ENCODE data around the gene MED27.
"Not testable (repeated sequence)": the region's sequence is repeated elsewhere in the genome, so short reads cannot be mapped to it uniquely, and the experiment has no call there.

Gene MED27

DNA sequence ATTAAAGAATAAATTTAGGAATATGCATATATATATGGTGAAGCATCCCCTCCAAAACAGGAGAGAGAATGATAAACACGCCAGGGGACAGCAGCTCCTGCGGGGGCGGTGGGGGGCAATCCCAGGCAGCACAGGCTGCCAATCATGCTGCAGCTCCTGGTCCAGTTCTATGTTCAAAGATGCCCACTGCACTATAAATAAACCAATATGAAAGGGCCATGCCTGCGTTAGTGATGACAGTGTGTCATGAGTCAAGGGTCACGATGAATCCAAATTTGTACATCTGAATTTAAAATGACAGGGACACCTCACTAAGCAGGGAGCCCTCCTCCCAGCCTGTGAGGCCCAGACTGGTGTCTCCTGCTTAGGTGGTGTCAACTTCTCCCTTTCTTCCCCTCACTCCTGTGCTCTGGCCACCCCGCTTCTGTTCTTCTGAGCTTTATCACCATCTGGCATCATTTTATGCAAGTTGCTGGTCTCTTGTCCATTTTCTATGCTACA lies 153.9 kb downstream of the MED27 start:
- no peak for DNase-seq (ENCODE audit: low read depth in 2 of 2)

DNA sequence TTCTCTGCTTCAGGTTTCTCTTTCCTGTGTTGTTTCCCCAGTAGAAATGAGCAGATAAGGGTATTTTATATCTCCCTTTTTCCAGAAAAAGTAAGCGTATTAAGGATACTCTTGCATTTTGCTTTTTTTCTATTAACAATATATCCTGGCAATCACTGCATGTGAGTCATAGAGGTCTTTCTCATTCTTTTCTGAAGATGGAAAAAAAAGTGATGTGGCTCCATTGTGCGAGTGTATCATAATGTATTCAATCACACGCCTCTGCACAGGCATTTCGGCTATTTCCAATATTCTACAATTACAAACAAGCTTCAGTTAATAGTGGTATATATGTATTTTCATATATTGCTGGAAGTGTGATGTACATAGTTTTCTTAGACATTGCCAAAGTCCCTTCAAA lies 155.9 kb downstream of the MED27 start:
- DNase-seq (ENCODE audit: low read depth in 2 of 2), result no peak

DNA sequence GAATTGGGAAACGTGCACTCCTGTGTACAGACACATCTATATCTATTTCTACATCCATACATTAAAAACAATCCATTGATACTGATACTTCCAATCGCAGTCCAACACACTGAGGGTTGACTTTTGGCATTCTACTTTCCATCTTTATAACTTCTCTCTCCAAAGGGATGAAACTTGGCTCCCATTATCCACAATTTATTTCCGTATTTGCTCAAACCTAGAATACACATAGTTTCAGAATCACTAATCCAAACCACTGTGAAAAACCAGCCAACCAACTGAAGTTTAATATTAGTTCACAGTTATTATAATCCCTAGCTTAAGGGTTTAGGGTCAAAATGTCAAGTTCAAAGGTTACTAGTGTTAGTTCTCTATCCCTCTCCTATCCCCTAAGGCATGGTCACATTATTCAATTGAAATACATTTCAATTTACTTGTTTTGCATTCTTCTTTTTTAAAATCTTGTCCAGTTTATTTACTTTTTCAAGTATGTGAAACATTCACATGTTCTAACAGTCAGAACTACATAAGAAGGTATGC lies 156.5 kb downstream of the MED27 start:
- DNase-seq (ENCODE audit: low read depth in 2 of 2), result no peak

DNA sequence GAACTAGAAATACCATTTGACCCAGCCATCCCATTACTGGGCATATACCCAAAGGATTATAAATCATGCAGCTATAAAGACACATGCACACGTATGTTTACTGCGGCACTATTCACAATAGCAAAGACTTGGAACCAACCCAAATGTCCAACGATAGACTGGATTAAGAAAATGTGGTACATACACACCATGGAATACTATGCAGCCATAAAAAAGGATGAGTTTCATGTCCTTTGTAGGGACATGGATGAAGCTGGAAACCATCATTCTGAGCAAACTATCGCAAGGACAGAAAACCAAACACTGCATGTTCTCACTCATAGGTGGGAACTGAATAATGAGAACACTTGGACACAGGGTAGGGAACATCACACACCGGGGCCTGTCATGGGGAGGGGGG lies 158.0 kb downstream of the MED27 start:
- DNase-seq (ENCODE audit: low read depth in 2 of 2), result not testable (repeated sequence)

DNA sequence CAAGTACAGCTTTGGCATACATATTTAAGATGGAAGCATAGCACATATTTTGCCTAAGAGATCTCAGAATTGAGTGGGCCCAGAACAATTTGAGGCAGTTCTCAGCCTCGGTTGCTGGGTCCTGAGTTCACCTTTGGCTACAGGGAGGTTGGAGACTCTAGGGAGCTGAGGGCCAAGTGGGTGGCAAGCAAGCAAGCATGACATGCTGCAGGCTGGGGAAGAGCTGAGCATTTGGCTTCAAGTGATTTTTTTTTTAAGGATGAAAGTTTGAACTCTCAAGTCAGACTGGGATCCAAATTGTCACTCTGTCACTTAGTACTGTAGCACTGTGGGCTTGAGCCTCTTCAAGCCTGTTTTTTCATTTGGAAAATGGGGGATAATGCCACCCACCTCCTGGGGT lies 160.5 kb downstream of the MED27 start:
- DNase-seq (ENCODE audit: low read depth in 2 of 2), result no peak

DNA sequence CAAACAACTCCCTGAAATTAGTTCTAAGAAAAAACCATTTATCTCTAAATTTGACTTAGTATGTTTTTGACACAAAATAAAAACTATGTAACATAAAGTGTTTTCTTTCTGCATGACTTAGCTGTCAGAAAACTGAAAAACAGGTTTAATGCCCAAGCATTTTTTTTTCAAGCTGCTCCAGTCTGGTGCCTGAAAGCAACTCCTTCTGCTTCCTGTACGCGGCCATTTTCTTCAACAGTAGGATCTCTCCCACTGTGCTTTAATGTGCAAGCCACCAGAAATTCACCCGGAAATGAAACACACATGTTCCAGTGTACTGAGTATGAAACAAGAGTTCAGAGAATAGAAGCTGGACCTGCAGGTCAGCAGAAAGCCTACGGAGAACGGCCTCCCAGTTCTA lies 161.2 kb downstream of the MED27 start:
- no peak for DNase-seq (ENCODE audit: low read depth in 2 of 2)

DNA sequence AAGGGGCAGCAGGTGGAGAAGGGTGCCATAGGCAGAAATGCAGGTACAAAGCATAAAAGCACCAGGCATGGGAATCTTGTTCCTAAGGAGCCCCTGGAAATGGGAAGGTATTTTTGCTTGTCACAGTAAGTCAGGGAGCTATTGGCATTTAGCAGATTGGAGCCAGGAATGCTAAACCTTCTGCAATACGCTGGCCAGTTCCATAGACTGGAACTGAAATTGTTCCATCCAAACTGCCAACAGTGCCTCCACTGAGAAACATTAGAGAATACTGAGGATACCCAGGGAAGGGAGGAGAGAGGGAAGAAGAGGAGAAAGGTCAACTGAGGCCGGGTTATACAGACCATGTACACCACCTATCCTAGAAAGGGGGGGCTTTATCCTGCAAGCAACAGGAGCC lies 162.7 kb downstream of the MED27 start:
- no peak for DNase-seq (ENCODE audit: low read depth in 2 of 2)

DNA sequence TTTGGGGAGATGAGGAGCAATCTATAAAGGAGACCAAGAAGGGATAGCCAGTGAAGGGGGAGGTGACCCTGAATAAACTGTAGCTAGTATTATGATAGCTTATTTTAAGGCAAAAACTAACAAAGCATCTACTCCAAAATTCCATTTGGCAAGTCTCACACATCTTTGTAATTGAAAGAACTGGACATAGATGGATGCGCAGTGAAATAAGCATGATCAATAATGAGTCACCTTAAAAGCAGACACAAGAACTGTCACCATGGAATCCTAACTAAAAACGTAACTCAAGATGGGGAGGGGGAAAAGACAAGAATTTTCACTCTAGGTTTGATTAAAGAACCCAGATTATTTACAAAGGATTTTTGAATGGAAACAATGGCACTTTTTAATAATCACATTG lies 164.5 kb downstream of the MED27 start:
- no peak for DNase-seq (ENCODE audit: low read depth in 2 of 2)

DNA sequence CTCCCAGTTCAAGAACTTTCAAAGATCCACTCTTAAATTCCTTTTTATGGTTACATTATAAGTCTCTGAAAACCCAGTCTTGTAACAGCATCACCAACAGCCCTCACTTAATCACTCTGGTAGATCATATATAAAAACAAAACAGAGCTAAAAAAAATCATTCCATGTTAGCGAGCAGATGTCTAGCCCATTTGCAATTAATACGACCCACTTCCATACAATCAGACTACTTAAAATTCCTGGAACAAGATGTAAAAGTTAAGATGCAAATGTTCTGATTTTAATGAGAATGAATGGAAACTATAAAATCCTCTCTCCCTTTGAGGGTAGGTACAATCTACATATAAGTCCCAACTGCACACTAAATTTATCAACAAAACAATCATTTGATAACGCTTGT lies 167.0 kb downstream of the MED27 start:
- DNase-seq (ENCODE audit: low read depth in 2 of 2), result no peak

DNA sequence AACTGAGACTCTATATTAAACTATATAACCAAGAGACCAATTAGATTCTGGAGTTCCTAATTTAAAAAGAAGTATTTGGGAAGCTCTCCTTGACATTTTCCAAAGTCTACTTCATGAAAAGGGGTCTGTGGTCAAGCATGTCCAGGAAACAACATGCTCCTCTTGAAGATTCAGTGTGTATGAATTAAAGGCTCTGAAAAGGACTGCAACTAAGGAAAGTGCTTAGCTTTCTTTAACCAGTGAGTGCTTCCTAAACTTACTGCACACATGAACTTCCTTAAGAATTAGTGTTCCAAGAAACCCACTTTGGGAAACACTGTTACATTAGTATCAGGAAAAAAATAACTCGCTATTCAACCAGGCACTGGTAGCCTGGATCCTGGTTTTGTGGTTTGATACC lies 167.6 kb downstream of the MED27 start:
- no peak for DNase-seq (ENCODE audit: low read depth in 2 of 2)

DNA sequence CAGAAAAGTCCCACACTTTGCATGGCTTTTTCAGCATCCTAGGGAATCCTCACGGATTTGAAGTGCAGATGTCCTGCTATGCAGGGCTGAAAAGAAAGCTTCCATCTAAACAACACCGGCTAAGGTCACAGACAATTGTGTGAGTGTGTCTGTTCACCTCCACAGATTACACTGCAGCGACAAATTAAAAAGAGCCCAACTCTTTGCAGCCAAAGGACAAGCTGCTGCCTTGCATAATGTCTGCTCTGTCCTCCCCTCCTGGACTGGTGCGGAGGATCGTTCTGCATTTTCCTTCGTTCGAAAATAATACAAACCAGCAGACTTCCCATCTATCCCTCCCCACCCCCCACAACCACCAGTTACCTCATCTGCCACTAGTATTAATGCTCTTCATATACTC lies 169.1 kb downstream of the MED27 start:
- no peak for DNase-seq (ENCODE audit: low read depth in 2 of 2)

DNA sequence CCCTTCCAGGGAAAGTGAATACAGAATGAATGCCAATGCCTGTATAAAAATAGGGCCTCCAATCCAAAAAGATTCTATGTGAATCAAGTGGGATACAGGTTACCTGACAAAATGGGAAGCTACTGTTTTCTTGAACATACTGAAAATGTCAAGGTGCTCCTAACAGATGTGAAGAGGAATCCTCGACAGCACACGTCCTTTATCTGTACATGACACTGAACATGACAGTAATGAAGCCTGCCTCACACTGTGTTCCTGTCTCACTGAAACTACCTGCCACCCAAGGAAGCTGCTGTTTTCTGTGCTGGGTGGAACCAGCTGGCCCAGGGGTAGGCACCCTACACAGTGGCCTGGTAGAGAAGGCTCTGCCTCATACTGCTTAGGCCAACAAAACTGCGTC lies 174.5 kb downstream of the MED27 start:
- no peak for DNase-seq (ENCODE audit: low read depth in 2 of 2)

DNA sequence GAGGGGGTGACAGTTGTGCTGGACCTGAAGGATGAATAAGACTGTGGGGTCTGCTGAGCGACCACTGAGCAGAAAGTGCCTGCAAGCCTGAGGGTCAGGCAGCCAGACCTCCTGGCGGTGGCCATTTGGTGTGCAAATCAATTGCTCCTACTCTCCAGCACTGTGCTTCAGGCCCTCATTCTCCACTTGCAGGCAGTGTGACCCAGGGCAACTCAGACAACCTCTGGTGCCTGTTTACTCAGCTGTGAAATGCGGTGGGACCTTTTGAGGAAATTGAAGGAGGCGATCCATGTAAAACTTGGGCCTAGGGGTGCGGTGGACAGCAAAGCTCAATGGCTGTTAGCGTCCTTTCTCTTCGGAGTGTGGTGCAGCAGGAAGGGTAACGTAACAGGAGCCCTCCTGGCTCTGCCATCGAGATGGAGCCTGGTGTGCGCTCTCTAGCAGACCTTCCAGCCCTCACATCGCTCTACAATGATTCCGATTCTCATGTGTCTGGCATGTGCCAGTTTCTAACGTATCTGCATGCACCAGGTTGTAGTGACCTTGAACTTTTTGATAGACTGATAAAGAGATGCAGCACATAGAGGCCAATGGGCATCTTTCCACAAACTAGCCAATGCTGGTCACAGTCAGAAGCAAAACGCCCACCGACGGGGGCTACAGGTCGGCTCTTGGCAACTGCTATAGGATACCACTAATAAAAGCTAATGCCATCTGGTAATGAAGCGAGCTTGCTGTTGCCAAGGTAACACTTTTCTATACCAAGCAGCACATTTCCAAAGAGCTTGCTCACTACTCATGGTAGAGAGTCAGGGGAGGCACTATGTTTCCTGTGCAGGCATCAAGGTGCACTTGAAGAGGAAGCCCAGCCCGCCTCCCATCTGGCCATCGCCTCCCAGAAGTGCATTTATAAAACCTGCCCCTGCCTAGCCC lies 180.1 kb downstream of the MED27 start:
- DNase-seq (ENCODE audit: low read depth in 2 of 2), result no peak

DNA sequence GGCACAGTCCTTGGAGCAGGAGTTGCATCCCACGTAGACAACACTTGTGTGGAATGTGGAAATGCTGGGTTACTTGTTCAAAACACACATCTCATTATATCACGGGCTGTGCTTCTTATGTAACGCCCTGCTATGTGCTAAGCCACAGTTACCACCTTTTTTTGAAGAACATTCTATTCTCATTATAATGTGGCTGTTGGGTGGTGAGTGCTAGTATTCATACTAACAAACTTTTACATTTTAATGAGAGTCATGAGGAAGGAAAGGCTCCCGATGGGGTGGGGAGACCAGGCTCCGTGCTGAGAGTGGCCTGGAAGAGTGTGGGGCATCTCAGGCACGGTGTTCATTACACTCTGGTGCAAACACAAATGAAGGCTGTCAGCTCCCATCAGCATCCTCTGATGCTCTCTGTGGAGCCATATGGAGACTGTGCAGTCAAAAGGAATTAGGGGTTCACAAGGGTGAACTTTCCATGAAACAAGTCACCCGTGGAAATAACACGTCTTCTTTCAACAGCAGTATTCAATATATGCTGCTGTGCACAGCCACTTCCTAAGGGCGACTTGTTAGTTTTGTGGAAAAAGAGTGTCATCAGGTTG lies 186.7 kb downstream of the MED27 start:
- DNase-seq (ENCODE audit: low read depth in 2 of 2), result no peak

DNA sequence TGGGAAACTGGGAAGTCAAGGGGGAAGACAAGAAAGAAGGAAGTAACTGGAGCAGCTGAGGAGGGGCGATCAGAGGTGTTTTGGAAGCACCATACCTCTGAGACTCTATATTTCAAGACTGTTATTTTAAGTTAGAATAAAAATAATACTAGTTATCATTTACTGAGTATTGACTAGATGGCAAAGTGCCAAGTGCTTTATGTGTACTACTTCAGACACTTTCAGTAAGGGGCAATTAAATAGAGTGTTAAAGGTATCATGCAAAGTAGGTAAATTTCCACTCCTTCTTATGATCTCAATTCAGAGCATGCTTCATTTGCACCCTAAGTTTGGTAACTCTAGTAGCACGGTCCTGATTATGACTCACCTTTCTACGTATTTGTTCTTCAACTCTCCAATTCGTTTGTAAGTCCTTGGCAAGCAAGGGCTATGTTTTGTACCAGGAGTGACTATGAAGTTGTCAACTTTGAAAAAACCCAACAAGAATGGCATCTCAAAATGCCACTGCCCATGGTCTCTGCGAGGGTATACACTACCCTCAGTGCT lies 187.4 kb downstream of the MED27 start:
- DNase-seq (ENCODE audit: low read depth in 2 of 2), result no peak

DNA sequence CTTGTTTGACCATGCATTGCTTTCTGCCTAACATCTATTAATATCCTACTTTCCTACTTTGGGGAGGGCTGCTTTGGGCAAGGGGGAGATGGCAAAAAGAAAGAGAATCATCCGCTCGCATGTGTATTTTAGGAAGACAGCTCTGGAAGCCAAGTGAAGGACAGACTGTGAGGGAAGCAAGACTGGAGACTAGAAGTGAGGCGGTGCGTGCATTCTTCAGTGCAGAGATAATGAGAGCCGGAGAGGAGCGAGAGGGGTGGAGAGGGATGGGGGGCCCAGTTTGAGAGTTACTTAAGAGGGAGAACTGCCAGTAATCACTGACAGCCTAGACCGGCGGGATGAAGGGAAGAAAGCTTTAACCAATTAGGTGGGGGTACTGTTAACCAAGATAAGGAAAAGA lies 188.1 kb downstream of the MED27 start:
- DNase-seq (ENCODE audit: low read depth in 2 of 2), result no peak

DNA sequence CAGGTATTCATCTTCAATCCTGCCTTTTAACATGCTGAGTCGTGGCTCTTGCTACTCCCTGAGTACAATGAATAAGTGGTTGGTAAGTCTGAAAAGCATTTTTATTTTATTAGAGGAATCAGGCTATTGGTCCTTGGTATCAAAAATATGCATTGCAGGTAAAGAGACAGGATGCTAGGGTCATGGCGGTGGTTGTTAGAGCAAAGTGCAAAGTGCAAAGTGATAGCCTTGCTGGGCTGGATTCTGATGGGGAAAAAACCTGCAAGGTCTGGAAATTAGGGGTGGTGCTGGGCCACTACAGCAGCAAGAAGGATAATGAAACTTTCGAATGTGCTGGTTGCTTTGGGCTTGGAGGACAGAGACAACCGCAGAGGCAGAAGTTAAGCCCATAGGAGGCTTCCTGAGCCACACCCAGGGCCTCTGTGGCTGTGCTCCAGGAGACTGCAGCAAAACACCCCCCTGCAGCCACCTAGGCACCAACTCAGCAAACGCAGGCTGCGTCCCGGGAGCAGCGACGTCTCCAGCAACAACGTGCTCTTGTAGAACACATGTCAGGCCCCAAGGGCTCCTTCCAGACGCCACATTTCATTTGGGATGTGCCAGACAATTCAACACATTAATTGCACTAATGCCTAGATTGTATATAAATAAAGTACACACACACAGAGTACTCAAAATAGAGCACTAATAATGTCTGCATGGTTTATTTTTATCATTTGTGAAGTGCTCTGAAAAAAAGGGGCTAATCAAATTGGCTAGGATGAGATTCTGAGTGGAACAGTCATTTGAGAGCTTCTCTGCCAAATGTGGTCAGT lies 190.0 kb downstream of the MED27 start:
- no peak for DNase-seq (ENCODE audit: low read depth in 2 of 2)

DNA sequence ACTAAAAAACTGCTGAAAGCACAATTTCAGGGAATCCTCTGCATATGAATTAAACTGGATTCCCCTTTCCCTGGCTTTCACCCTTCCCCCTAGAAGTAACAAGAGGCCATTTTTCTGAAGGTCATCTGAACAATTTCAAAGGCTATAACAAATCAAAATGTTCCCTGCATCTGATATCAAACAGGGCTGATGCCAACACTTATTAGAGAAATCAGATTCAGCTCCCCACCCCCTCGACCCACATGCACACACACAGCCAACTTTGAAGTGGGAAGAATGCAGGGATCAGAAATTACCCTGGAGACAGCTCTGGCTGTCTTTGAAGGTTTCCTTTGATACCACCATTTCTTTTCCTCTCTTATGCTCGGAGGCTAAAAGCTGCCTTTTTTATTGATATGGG lies 190.7 kb downstream of the MED27 start:
- DNase-seq (ENCODE audit: low read depth in 2 of 2), result no peak

DNA sequence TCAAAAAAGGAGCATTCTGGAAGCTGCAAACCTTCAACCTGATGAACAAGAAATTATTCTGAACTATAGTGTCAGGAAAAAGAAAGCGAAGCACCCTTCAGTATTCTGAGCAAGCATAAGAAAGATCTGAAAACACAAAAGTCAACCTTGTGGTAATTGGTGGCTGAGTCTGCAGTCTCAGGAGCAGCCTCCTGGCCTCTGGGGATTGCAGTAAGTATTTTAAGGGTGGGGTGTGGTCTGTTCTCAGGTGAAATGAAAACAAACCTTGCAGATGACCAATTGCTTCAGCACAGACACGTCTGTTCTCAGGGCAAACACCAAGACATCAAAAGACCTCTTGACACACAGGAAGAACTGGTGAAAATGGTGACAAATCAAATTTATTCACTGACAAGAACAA lies 192.0 kb downstream of the MED27 start:
- no peak for DNase-seq (ENCODE audit: low read depth in 2 of 2)

DNA sequence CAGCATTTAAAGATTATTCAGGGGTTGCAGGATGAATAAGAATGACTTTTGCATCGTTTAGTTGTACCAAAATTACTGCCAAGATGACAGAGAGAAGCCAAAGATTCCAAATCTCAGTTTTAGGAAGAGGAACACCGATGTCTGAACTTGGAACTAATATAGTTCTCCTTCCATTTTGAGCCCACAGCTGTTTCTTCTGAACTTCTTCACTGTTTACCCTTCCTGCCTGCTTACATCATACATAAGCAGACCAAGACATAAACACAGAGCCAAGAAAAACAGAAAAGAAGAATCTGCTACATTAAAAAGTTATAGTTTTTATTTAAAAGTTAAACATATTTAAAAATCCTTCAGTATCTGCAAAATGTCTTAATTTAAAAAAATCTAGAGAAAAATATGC lies 192.8 kb downstream of the MED27 start:
- DNase-seq (ENCODE audit: low read depth in 2 of 2), result no peak

DNA sequence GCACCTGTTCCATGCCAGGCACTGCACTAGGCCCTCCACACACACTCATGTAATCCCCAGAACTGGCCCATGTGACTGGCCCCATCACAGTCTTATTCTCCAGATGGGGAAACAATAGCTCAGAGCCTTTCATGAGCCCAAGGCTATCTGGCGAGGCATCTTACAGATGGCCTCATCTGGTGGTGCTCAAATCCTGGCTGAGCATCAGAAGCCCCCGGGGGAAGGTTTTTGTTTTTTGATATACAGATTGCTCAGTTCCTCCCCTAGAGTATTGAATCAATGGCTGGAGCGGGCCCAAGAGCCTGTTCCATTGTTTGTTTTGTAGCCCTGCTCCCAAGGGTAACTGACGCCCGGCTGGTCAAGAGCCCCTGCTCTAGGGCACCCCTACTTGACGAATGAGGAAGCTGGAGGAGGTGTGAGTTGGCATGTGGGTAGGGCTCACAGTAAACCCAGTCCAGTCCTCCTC lies 194.5 kb downstream of the MED27 start:
- no peak for DNase-seq (ENCODE audit: low read depth in 2 of 2)

DNA sequence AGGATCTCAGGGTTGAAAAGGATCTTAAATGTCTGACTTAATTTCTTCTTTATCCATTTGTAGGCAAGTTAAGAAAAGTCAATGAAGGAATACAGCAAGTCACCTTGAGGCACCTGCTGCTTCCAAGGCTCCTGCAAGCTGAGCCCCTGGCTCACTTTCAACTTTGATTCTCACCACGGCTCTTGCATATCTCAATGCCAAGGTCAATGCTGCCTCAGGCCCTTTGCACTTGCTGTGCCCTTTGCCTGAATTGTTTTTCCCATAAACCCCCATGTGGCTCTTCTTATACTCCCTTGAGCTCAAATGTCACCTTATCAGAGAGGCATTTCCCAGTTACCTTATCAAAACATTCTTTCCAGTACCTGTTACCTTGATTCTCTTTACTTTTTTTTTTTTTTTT lies 195.4 kb downstream of the MED27 start:
- no peak for DNase-seq (ENCODE audit: low read depth in 2 of 2)

Data from stimulated activated CD8-positive, alpha-beta memory T cell treated with anti-CD3 and anti-CD28 coated beads, Interleukin-2, amount 100 ng/mL, for 48 hours (primary cell).